Cerebellar cortex (tissue), 1 donor: ENCODE measurements around the gene OR10G6.
"Not testable (repeated sequence)": the region's sequence is repeated elsewhere in the genome, so short reads cannot be mapped to it uniquely, and the experiment has no call there.

Source experiments
- DNase-seq: peaks from one replicate; pipeline ENCODE4 v3.0.0-alpha.2; 2015; ENCODE audit warnings: low spot score

The OR10G6 gene, protein sequence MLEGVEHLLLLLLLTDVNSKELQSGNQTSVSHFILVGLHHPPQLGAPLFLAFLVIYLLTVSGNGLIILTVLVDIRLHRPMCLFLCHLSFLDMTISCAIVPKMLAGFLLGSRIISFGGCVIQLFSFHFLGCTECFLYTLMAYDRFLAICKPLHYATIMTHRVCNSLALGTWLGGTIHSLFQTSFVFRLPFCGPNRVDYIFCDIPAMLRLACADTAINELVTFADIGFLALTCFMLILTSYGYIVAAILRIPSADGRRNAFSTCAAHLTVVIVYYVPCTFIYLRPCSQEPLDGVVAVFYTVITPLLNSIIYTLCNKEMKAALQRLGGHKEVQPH

DNA sequence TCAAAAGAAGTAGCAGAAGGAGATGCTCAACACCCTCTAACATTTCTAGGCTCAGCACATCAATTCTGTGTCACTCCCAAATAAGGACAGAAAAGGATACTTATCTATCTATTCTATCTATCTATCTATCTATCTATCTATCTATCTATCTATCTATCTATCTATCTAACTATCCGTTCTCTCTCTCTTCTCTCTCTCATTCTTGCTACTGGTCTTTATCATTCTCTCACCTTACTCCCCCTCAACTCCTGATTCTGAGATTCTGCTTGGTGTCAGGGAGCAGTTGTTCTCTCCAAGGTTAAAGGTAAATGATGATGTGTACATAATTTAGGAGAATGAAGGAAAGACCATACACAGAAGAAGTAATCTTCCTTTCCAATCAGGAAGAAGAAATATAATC lies at the start of gene OR10G6:
Gene OR10G6 (minus strand): TSS at position 43 of the 400 bp plus-strand sequence. CDS start 0 bp downstream, at position 43.
- DNase-seq, result no peak

DNA sequence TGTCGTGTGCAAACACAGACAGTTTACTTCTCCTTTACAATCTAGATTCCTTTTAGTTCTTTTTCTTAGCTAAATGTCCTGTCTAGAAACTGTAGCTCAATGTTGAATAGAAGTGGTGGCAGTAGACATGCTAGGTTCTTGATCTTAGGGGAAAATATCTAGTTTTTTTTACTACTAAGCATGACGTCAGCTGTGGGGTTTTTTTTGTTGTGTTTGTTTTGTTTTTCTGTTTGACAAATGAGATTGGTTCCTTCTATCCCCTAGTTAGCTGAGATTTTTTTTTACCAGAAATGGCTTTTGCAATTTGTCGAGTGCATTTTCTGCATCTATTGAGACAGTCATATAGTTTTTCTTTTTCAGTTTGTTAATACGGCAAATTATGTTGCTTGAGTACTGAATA lies 48.5 kb upstream of the OR10G6 start:
- DNase-seq, result no peak

DNA sequence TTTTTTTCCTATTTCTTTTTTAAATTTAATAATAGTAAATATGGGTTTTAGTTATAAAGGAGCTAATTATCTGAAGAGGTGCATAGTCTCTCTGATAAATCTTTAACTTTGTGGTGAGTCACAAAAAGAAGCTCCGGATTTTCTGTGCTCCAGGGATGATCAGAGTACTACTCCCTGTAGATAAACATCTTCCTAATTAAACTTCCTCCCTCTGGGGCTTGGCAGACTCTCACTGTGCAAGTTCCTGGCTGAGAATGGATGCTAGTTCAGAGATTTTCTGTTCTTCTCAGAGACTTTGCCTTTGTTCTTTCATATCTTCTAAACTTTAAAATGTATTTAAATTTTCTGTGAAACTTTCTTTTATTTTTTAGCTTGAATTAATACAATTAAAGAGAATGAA lies 46.3 kb upstream of the OR10G6 start, which contains the start of gene OR10G7:
Gene OR10G7 (minus strand): TSS at position 72 of the 400 bp plus-strand sequence. CDS start 2,324 bp downstream, outside the sequence.
- DNase-seq, result no peak

DNA sequence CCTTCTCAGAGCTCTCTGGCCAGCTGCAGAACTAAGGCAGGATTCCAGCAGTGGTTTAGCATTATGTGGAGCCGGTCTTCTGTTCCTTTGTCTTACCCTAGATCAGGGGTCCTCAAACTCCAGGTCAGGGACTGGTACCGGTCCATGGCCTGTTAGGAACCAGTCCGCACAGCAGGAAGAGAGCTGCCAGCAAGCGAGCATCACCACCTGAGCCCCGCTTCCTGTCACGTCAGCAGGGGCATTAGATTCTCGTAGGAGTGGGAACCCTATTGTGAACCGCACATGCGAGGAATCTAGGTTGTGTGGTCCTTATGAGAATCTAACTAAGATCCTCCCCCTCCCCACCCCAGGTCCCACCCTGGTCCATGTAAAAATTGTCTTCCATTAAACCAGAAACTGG lies 44.6 kb upstream of the OR10G6 start:
- no peak for DNase-seq

DNA sequence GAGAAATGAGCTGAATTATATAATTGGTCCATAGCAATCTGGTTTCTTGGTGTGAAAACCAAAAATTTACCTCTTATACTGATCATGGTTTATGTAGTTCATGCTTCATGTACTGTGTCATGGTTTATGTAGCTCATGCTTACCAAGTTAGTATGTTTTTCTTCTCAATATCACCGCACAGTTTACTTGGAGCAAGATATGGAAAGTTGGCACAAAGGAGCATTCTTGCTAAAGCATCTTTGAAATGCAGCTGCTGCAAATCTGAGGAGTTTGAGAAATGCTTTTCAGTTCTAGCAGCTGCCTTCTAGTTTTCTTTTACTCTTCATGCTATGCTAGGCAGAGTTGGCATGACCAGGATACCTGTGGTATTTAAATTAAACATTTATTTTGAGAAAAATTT lies 41.7 kb upstream of the OR10G6 start:
- no peak for DNase-seq

DNA sequence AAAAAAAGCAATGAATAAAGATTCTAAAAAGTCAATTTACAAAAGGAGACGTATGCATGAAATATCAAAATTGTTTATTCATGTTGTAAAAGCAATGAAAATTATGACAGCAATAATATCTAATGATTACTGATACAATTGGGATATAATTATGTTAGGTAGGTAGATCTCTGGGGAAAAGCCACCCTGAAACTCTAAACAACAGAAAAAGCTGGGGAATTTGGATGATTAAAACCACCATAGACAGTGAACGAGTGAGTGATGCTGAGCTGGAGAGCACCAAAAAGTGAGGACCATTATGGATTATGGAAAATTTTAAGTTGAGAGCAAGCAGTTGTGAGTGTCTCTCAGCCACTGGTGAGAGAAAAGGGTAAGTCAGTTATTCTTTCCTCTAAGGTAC lies 31.5 kb upstream of the OR10G6 start, which contains the start of gene OR10G8:
Gene OR10G8 (plus strand): TSS at position 301 of the 400 bp plus-strand sequence. CDS start 2,825 bp downstream, outside the sequence.
- DNase-seq, result no peak

DNA sequence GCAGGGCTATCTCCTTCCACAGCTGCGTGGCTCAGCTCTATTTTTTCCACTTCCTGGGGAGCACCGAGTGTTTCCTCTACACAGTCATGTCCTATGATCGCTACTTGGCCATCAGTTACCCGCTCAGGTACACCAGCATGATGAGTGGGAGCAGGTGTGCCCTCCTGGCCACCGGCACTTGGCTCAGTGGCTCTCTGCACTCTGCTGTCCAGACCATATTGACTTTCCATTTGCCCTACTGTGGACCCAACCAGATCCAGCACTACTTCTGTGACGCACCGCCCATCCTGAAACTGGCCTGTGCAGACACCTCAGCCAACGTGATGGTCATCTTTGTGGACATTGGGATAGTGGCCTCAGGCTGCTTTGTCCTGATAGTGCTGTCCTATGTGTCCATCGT lies 20.9 kb upstream of the OR10G6 start:
- DNase-seq, result not testable (repeated sequence)

DNA sequence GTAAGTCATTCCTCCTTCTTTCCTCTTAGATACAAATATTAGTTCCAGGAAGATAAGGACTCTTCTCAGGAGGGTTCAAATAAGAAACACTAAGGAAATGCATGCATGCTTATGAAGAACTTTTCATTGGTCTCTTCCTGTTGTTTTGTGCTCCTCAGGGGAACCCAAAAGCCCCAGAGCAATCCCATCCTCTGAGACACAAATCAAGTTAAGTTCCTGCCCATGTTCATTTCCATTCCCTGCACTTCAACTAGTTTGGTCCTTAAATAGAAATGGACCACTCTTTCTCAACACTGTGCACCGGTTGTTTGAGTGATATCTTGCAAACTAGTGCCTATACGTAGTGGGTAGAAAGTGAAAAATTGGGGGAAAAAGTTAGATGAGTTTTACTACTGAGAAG lies 17.7 kb upstream of the OR10G6 start, which contains the start of gene OR10G4:
Gene OR10G4 (plus strand): TSS at position 301 of the 400 bp plus-strand sequence. CDS start 2,578 bp downstream, outside the sequence.
- no peak for DNase-seq

DNA sequence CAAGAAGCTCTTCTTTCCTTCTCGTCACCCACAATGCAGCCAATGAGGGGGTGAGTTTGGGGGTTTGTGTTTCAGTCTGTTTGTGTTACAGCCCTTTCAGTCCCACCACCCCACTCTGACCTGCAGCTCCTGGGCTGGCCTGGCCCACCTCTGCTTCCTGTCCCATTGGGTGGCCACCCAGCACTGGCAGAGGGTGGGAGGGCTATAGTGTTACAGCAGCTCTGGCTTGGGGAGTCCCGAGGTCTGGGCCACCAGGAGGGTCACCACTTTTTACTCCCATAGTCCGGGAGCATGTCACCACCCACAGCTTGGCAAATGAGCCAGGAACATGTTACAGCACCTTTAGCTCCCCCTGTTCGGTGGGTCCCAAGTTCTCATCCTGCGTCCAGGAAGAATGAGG lies 15.7 kb downstream of the OR10G6 start:
- no peak for DNase-seq

DNA sequence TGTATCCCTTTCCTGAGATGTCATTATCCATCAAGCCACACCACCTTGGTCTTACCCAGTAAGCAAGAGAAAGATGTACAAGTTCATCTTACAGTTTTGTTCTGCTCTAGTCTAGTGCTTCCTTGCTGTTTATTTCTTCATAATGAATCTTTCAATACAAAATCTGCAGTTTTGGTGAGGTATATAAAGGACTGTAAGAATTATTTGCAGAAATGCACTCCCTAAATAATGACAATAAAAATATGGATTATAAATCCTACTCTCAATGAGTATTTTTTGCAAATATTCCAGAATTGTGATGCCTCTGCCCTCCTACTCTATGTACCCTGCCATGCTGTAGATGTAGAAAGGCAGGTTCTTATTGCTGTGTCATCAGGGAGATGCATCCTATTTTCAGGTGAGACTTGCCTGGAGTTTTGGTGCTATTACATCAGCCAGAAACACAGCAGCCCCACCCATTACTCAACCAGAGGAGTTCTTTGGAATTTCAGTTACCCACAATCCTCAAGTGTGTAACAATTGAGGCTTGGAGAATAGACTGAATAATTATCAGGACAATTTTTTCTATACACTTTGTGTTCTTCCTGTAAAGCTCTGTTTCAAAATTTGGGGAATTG lies 17.1 kb downstream of the OR10G6 start, which contains the start of gene OR10S1:
Gene OR10S1 (minus strand): TSS at position 51 of the 617 bp plus-strand sequence. CDS start 117 bp downstream, outside the sequence.
- DNase-seq, result no peak

DNA sequence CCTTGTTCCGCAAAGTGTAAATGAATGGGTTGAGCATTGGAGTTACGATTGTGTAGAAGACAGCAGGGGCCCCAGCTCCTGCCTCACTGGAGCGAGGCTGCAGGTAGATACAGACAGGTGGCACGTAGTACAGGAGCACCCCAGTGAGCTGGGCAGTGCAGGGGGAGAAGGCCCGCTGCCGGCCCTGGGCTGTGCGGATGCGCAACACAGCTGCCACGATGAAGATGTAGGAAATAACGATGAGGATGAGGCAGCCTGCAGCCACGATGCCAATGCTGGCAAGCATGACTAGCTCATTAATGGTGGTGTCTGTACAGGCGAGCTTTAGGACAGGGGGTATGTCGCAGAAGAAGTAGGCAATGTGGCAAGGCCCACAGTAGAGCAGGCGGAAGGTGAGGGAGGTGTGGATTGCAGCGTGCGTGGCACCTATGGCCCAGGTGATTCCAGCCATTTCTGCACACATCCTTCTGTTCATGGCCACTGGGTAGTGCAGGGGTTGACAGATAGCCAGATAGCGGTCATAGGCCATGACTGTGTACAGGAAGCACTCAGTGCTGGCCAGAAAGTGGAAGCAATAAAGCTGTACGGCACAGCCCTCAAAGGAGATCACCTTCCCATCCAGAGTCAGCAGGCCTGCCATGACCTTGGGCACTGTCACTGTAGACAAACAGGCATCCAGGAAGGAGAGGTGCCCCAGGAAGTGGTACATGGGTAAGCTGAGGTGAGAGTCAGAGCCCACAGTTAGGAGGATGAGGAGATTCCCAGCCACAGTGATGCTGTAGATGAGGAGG lies 18.0 kb downstream of the OR10G6 start:
- no peak for DNase-seq

DNA sequence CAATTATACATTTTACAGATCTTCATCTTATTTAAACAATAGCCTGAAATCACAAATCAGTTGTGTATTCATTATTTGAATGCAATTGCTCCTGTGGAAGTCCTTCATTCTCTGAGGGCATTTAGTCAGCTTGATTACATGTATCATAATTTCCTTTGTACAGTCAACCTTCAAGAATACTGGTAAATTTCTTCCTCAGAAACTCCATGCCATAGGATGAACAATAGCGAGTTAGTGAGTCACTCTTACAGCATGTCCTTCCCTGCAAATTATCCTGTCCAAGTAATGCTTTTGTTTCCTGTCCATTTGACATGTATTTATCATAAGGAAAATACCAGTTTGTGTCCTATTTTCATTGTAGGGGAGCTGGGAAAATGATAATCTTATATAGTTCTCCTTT lies 21.1 kb downstream of the OR10G6 start:
- DNase-seq, result no peak

DNA sequence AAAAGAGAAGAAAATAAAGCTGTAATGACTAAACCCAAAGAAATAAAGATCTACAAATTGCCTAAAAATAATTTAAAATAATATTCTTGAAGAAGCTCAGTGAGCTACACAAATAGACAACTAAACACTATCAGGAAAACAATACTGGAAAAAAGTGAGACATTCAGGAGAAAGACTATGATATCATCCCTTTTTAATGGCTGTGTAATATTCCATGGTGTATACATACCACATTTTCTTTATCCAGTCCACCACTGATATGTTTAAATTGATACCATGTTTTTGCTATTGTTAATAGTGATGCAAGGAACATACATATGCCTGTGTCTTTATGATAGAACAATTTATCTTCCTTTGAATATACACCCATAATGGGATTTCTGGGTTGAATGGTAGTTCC lies 38.2 kb downstream of the OR10G6 start:
- DNase-seq, result no peak

DNA sequence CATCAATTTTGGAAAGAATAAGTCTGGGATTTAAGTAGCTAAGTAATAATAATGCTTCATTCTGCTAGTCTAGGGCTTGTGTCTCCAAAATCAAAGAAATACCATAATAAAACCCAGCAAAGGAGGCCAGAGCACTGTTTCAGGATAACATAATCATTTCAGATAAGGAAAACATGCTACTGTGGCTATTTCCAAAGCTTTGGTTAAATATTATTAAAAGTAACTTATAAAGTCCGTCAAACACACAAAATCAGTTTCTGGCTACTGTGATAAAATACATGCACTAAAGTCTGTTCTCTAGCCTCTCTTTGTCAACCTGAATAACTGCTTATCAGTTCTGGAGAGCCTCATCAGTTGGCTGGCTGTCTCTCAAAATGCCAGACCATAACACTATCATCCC lies 49.8 kb downstream of the OR10G6 start:
- DNase-seq, result no peak
